GM12873 (cell line): ENCODE data around the gene IER5L.

ENCODE experiments used
- CTCF ChIP-seq: IDR thresholded peaks from 2 replicates; pipeline ENCODE4 v1.5.1; 2012; ENCODE audit warnings: low read depth, mild to moderate bottlenecking, moderate library complexity, low read length, control low read depth; ENCODE audit not compliant: insufficient read depth; ENCODE audit errors: missing control alignments

Gene IER5L

GRCh38 chr9:129162497-129163197, 15.4 kb downstream of the IER5L start:
- no peak for TF ChIP-seq CTCF

GRCh38 chr9:129161534-129161837, 16.6 kb downstream of the IER5L start:
- TF ChIP-seq CTCF: no peak

GRCh38 chr9:129160712-129161533, 17.1 kb downstream of the IER5L start:
- TF ChIP-seq CTCF: no peak

DNA sequence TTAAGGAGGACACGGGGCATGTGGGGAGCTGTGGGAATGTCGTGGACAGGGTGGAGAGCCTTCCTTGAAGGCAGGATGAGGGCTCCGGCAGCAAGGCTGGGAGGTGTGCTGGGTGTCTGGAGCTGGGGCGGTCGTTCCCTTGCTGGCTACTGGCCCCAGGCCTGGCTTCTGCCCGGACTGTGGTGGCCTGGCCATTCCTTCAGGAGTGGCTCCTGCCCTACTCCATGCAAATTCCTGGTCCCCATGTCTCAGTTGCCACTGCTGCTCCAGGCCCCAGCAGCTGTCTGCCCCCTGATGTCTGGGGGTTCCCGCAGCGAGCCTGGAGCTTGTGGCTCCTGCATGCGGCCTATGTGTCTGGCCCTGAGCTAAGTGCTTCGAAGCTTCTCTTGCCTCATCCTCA, 21.9 kb downstream of the IER5L start:
- TF ChIP-seq CTCF: no peak

DNA sequence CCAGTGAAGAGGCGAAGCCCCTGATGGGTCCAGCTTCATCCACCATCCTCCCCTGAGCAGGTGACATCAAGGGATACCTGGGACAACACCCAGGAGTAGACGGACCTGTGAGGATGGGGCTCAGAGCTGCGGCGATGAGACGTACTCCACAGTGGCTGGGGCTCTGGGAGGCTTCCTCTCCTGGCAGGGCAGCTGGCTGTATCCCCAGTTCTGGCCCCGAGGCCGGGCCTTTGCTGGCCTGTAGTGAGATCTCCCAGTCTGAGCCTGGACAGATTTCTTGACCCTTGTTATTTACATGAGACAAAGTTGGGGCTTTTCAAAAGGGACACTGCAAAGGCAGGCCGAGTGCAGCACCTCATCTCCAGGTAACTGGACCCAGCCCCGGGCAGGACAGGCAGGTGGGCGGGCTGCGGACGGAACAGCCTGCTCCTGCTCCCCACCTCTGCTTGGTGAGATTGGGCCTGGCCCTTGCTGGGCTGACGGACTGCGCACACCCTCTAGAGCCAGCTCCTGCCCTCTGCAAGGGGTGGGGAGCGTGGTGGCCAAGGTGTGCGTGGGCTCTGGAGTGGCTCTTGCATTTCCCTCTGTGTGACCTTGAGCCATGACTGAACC, 23.1 kb downstream of the IER5L start:
- TF ChIP-seq CTCF: no peak

- no peak for TF ChIP-seq CTCF
These were observed 26.6 kb downstream of the IER5L start for GRCh38 chr9:129151469-129151868.

DNA sequence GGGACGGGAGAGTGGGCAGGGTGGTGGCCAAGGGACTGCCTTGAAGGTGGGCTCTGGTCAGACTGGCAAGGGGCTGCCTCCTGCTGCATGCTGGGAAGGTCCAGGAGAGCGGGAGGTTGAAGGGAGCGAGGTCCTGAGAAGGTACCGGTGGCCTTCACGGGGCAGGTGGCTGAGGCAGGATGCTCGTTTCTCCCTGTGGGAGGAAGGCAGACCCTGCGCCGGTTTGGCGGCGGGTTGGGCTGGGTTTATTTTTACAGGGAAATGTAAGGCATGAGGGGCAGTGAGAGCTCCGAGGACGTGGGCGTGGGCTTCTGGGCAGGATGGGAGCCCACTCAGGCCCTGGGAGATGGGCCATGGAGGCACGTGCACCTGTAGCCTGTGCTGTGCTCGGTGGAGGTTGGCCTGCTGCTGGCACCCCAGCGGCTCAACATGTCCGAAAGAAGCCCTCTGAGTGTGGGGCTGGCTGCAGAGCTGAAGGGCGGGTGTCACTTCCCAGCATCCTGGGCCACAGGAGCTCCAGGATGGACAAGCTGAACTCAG, 27.3 kb downstream of the IER5L start:
- no peak for TF ChIP-seq CTCF
